ENCODE measurements around the gene ZNF609. TPM values are rescaled to one million over a fixed set of nuclear protein-coding genes. Genes with fewer than 3 reads are reported as not detected.
A peak's percentile ranks its signal among the peaks of the same experiment; 100 is the strongest.

ZNF609 gene
- total and polyA plus RNA-seq, 2 of the 13 experiments (the other 11 are each of a cell fraction or from before 2014, with no cell fraction given), result 8.9 to 9.9 TPM

GRCh38 chr15:64456634-64457108 is 3.7 kb upstream of the ZNF609 start (continued):
- no peak for TF ChIP-seq PHB2 (IDR thresholded peaks at IDR 0.05; ENCODE audit: partially characterized antibody)
- TF ChIP-seq, protein P1, sequence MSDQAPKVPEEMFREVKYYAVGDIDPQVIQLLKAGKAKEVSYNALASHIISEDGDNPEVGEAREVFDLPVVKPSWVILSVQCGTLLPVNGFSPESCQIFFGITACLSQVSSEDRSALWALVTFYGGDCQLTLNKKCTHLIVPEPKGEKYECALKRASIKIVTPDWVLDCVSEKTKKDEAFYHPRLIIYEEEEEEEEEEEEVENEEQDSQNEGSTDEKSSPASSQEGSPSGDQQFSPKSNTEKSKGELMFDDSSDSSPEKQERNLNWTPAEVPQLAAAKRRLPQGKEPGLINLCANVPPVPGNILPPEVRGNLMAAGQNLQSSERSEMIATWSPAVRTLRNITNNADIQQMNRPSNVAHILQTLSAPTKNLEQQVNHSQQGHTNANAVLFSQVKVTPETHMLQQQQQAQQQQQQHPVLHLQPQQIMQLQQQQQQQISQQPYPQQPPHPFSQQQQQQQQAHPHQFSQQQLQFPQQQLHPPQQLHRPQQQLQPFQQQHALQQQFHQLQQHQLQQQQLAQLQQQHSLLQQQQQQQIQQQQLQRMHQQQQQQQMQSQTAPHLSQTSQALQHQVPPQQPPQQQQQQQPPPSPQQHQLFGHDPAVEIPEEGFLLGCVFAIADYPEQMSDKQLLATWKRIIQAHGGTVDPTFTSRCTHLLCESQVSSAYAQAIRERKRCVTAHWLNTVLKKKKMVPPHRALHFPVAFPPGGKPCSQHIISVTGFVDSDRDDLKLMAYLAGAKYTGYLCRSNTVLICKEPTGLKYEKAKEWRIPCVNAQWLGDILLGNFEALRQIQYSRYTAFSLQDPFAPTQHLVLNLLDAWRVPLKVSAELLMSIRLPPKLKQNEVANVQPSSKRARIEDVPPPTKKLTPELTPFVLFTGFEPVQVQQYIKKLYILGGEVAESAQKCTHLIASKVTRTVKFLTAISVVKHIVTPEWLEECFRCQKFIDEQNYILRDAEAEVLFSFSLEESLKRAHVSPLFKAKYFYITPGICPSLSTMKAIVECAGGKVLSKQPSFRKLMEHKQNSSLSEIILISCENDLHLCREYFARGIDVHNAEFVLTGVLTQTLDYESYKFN (CRISPR knock-in tag; conservative IDR thresholded peaks at IDR 0.05), result peak; percentile 44
- TF ChIP-seq HHEX (CRISPR knock-in tag; IDR thresholded peaks at IDR 0.05), result no peak
- TF ChIP-seq KLF9 (CRISPR knock-in tag; IDR thresholded peaks at IDR 0.05; ENCODE audit: low read depth), result no peak
- TF ChIP-seq ZNF446 (CRISPR knock-in tag; IDR thresholded peaks at IDR 0.05), result no peak
- no peak for TF ChIP-seq NONO (IDR thresholded peaks at IDR 0.05)
- TF ChIP-seq NONO (CRISPR knock-in tag; conservative IDR thresholded peaks at IDR 0.05), result no peak
- TF ChIP-seq ZSCAN12 (CRISPR knock-in tag; IDR thresholded peaks at IDR 0.05), result no peak
- TF ChIP-seq ZNF788 (CRISPR knock-in tag; IDR thresholded peaks at IDR 0.05; ENCODE audit: borderline replicate concordance), result no peak
- TF ChIP-seq, protein P2, sequence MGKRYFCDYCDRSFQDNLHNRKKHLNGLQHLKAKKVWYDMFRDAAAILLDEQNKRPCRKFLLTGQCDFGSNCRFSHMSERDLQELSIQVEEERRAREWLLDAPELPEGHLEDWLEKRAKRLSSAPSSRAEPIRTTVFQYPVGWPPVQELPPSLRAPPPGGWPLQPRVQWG (CRISPR knock-in tag; IDR thresholded peaks at IDR 0.05; ENCODE audit: borderline replicate concordance, low read depth), result no peak
- TF ChIP-seq PHF20 (CRISPR knock-in tag; IDR thresholded peaks at IDR 0.05), result no peak
- no peak for TF ChIP-seq MATR3 (CRISPR knock-in tag; IDR thresholded peaks at IDR 0.05)
- TF ChIP-seq CBX5 (CRISPR knock-in tag; IDR thresholded peaks at IDR 0.05; ENCODE audit: borderline replicate concordance), result no peak
- TF ChIP-seq ZNF121 (CRISPR knock-in tag; IDR thresholded peaks at IDR 0.05), result no peak
- no peak for TF ChIP-seq RFX3 (CRISPR knock-in tag; IDR thresholded peaks at IDR 0.05)
- no peak for TF ChIP-seq ZNF335 (CRISPR knock-in tag; IDR thresholded peaks at IDR 0.05)
- TF ChIP-seq ZNF768 (CRISPR knock-in tag; IDR thresholded peaks at IDR 0.05), result no peak
- TF ChIP-seq, protein P3, sequence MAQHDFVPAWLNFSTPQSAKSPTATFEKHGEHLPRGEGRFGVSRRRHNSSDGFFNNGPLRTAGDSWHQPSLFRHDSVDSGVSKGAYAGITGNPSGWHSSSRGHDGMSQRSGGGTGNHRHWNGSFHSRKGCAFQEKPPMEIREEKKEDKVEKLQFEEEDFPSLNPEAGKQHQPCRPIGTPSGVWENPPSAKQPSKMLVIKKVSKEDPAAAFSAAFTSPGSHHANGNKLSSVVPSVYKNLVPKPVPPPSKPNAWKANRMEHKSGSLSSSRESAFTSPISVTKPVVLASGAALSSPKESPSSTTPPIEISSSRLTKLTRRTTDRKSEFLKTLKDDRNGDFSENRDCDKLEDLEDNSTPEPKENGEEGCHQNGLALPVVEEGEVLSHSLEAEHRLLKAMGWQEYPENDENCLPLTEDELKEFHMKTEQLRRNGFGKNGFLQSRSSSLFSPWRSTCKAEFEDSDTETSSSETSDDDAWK (CRISPR knock-in tag; IDR thresholded peaks at IDR 0.05), result no peak
- TF ChIP-seq MBNL3 (CRISPR knock-in tag; conservative IDR thresholded peaks at IDR 0.05), result no peak
- TF ChIP-seq WIZ (CRISPR knock-in tag; IDR thresholded peaks at IDR 0.05), result no peak
- TF ChIP-seq ARNT2 (CRISPR knock-in tag; IDR thresholded peaks at IDR 0.05; ENCODE audit: low read depth), result no peak
- no peak for TF ChIP-seq CAMTA2 (CRISPR knock-in tag; IDR thresholded peaks at IDR 0.05; ENCODE audit: borderline replicate concordance)
- peak; percentile 78 for TF ChIP-seq GATAD2A (CRISPR knock-in tag; IDR thresholded peaks at IDR 0.05)
- TF ChIP-seq FOXP4 (CRISPR knock-in tag; IDR thresholded peaks at IDR 0.05), result peak; percentile 74
- TF ChIP-seq POLR2AphosphoS5 (IDR thresholded peaks at IDR 0.05; ENCODE audit: low read depth, low read length), result no peak
- no peak for TF ChIP-seq RAD51 (IDR thresholded peaks at IDR 0.05; ENCODE audit: borderline replicate concordance)
- TF ChIP-seq GATAD1 (CRISPR knock-in tag; IDR thresholded peaks at IDR 0.05), result 0 out of 2 replicates have a peak, but pooled peaks have one; percentile 25
- no peak for TF ChIP-seq ZNF557 (CRISPR knock-in tag; IDR thresholded peaks at IDR 0.05)
- TF ChIP-seq SP5 (CRISPR knock-in tag; IDR thresholded peaks at IDR 0.05; ENCODE audit: borderline replicate concordance, low read depth), result no peak
